Thymus (tissue), 11 donors: ENCODE data around the gene SLC4A5. TPM values are rescaled to one million over a fixed set of nuclear protein-coding genes. Genes with fewer than 3 reads are reported as not detected.

Source experiments
- DNase-seq, 9 donors: peaks; one replicate each; pipeline ENCODE4 v3.0.0-alpha.2; 2013; ENCODE audit warnings: low spot score in 9 of 9, low read depth in 6 of 9, missing footprints in 1 of 9
- H3K27ac ChIP-seq, 2 donors: one replicate each; pipeline ENCODE4 v1.5.1; 2013; ENCODE audit warnings: control low read depth in 1 of 2, low read depth in 1 of 2, low read length in 1 of 2, mild to moderate bottlenecking in 1 of 2, moderate library complexity in 1 of 2
- H3K27me3 ChIP-seq, 2 donors: one replicate each; pipeline ENCODE4 v1.5.1; 2013; ENCODE audit warnings: low read length in 1 of 2; ENCODE audit not compliant: control insufficient read depth in 2 of 2, insufficient read depth in 1 of 2
- H3K36me3 ChIP-seq, 2 donors: one replicate each; pipeline ENCODE4 v1.5.1; 2013; ENCODE audit warnings: low read length in 1 of 2, mild to moderate bottlenecking in 1 of 2, moderate library complexity in 1 of 2; ENCODE audit not compliant: control insufficient read depth in 2 of 2, insufficient read depth in 2 of 2
- H3K4me1 ChIP-seq, 2 donors: one replicate each; pipeline ENCODE4 v1.5.1; 2013; ENCODE audit warnings: low read length in 2 of 2; ENCODE audit not compliant: control insufficient read depth in 2 of 2, insufficient read depth in 2 of 2
- H3K4me3 ChIP-seq, 2 donors: one replicate each; pipeline ENCODE4 v1.5.1; 2013; ENCODE audit warnings: low read length in 2 of 2, control low read depth in 1 of 2, mild to moderate bottlenecking in 1 of 2
- H3K9me3 ChIP-seq, 2 donors: one replicate each; pipeline ENCODE4 v1.5.1; 2013; ENCODE audit warnings: low read length in 1 of 2, mild to moderate bottlenecking in 1 of 2; ENCODE audit not compliant: control insufficient read depth in 2 of 2, insufficient read depth in 1 of 2
- WGBS: extraction: QIAGEN DNeasy Blood & Tissue Kit; methylation state at CpG from one replicate; pipeline ENCODE4 v1.1.7; 2013; 5-methylcytosine and 5-hydroxymethylcytosine counted together
- polyA plus RNA-seq: library from polyadenylated mRNA; stranded (reverse); fragments of 200-250 nt; gene quantifications from one replicate; pipeline ENCODE4 v1.2.3, GENCODE V29; 2013
- total RNA-seq: library from RNA; stranded (reverse); fragments of 120-200 nt; gene quantifications from one replicate; pipeline ENCODE4 v1.2.4, GENCODE V29; 2013
- donor health status: healthy.

Gene SLC4A5
- total and polyA plus RNA-seq, 2 donors, result 0.85 to 2.5 TPM

DNA sequence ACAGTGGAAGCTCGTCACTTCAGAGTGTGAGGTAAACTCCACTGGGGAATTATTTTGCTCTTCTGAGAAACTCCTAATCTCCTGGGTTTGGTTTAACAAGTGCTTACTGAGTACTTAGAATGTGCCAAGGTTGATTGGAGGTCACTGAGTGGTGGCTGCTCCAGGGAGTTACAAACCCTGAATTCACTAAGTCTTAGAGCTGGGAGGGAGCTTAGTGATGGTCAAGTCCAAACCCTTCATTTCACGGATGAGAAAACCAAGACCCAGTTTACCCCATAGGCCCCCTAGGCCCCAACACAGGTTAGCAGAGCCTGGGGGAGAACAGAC is 52.0 kb downstream of the SLC4A5 start:
- Histone ChIP-seq H3K27ac (peak overlapping the region in 1 of 2 donors; percentile 78), H3K9me3 (no peaks in the 10 kb centered on the region), H3K27me3 (no peaks in the 10 kb centered on the region), H3K36me3 (no peaks in the 10 kb centered on the region), H3K4me3 (no peak overlapping the region), H3K4me1 (peaks cover 7 to 12% of the 10 kb centered on the region in 2 donors)
- 49% methylated on average over 2 of the region's 2 CpGs for WGBS
- DNase-seq, result no peak

DNA sequence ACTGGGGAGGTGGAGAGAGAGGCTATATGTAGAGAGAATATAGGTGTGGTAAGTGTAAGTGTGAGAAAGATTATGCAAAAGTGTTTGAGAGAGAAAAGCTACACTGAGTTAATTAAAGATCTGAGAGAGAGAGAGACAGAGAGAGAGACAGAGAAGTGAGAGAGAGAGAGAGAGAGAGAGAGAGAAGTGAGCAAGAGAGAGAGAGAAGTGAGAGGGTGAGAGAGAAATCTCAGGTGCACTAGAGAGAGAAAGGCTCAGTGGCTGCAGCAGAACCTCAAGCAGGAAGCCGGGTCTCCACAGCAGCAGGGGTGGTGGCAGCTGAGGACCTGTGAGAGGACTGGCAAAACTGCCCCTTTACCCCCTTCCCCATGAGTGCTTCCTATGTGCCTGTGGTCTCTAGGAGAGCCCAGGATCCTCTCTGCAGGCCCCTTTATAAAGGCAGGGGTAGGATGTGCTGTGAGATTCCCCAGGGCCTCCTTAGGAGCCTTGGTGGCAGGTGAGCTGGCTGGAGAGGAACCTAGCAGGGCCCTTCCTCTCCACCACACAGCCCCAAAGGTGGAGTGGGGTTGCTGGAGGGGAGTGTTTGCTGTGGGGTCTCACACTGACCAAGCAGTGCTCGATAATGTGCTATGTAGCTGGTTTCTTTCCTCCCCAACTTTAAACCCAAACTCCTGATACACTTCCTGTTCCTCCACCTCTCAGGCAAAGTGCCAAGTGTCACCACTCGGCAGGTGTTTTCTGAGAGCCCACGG is 52.6 kb downstream of the SLC4A5 start:
- peak overlapping the region in 1 of 2 donors; percentile 78 for H3K27ac ChIP-seq
- DNase-seq, result peak in 7 of 9 donors; percentile 5 to 51 (median 13)
- H3K36me3 ChIP-seq, result no peaks in the 10 kb centered on the region

GRCh38 chr2:74290066-74290465 is 53.1 kb downstream of the SLC4A5 start:
- DNase-seq, result no peak
- 85% methylated on average over 3 of the region's 3 CpGs for WGBS
- Histone ChIP-seq H3K27ac (no peak overlapping the region), H3K36me3 (no peaks in the 10 kb centered on the region), H3K4me3 (no peak overlapping the region), H3K9me3 (no peaks in the 10 kb centered on the region), H3K4me1 (peaks cover 7 to 12% of the 10 kb centered on the region in 2 donors), H3K27me3 (no peaks in the 10 kb centered on the region)

More for the DNA sequence above, 52.6 kb downstream of the SLC4A5 start:
- no peaks in the 10 kb centered on the region for H3K27me3 ChIP-seq
- 4% methylated on average over 4 of the region's 4 CpGs for WGBS
- peaks cover 7 to 12% of the 10 kb centered on the region in 2 donors for H3K4me1 ChIP-seq
- H3K9me3 ChIP-seq, result no peaks in the 10 kb centered on the region
- no peak overlapping the region for H3K4me3 ChIP-seq

DNA sequence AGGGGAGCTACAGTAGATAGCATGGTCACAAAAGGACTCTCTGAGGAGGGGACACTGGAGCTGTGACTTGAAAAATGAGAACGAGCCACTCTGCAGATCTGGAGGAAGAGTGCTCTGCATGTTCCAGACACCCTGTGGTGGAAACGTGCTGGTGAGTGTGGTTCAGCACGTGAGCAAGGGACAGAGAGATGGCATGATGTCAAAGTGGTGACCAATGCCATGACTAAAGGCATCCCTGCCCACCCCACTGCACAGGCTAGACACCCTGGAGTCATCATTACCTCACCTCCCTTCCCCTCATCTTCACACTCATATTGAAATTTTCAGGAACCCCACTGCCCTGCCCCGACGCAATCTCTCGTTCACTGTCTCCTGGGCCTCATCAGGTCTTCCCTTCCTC is 56.5 kb downstream of the SLC4A5 start:
- no peak overlapping the region for H3K27ac ChIP-seq
- no peaks in the 10 kb centered on the region for H3K9me3 ChIP-seq
- no peaks in the 10 kb centered on the region for H3K27me3 ChIP-seq
- 97% methylated on average over 6 of the region's 6 CpGs for WGBS
- H3K36me3 ChIP-seq, result no peaks in the 10 kb centered on the region
- H3K4me3 ChIP-seq, result no peak overlapping the region
- DNase-seq, result no peak
- H3K4me1 ChIP-seq, result peaks cover 7 to 12% of the 10 kb centered on the region in 2 donors

DNA sequence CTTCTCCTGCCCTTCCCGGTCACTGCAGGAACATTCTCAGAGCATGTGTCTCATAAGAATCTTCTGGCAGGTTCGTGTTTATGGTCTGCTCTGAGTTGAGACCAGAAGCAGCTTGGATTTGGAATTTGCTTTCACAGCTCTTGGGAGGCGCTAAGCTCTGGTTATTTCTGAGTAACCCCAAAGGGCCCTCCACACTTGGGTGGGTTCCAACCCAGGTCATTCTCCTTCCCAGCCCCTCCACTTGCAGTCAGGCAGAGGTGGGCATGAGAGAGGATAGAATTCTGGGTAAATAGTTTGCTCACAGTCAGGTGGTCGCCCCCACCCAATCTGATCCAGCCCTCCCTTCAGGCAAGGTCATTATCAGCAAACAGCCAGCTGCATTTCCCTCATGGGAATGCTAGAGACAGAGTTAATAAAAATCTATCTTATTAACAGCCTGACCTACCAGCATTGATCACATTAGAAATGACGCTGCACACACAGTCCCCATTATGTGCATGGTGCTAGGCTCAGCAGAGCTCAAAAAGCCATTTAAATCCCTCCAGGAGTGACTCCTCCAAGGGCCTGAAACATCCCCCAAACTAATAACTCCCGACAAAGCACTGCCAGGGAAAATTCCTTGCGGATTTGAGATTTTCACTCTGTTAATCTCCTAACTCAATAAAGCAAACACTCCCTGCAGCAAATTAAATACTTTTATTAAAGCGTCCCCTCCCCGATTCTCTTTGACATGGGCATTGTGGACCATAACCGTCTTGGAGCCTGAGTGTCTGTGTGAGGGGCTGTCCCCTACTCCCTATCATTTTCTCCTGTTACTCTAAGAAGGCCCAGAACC is 61.9 kb downstream of the SLC4A5 start:
- Histone ChIP-seq H3K4me3 (no peak overlapping the region), H3K4me1 (no peaks in the 10 kb centered on the region)

GRCh38 chr2:74278694-74279093 is 64.5 kb downstream of the SLC4A5 start:
- 96% methylated on average over 4 of the region's 4 CpGs for WGBS

More for the DNA sequence above, 61.9 kb downstream of the SLC4A5 start:
- peaks cover 0 to 2% of the 10 kb centered on the region in 2 donors for H3K27me3 ChIP-seq
- DNase-seq, result no peak
- H3K36me3 ChIP-seq, result no peaks in the 10 kb centered on the region
- no peaks in the 10 kb centered on the region for H3K9me3 ChIP-seq
- H3K27ac ChIP-seq, result no peak overlapping the region
- WGBS, result 96% methylated on average over 10 of the region's 10 CpGs

GRCh38 chr2:74278176-74278575 is 65.0 kb downstream of the SLC4A5 start:
- 96% methylated on average over 2 of the region's 2 CpGs for WGBS
- H3K4me1 ChIP-seq, result no peaks in the 10 kb centered on the region
- H3K27me3 ChIP-seq, result peaks cover 0 to 2% of the 10 kb centered on the region in 2 donors
- no peak overlapping the region for H3K27ac ChIP-seq
- H3K9me3 ChIP-seq, result no peaks in the 10 kb centered on the region
- no peak for DNase-seq
- no peak overlapping the region for H3K4me3 ChIP-seq
- H3K36me3 ChIP-seq, result no peaks in the 10 kb centered on the region

More at GRCh38 chr2:74278694-74279093, 64.5 kb downstream of the SLC4A5 start:
- Histone ChIP-seq H3K36me3 (no peaks in the 10 kb centered on the region), H3K27me3 (peaks cover 0 to 2% of the 10 kb centered on the region in 2 donors), H3K9me3 (no peaks in the 10 kb centered on the region), H3K4me1 (no peaks in the 10 kb centered on the region), H3K27ac (no peak overlapping the region), H3K4me3 (no peak overlapping the region)
- no peak for DNase-seq

GRCh38 chr2:74275228-74275627 is 68.0 kb downstream of the SLC4A5 start:
- Histone ChIP-seq H3K4me3 (no peak overlapping the region), H3K27me3 (peaks cover 0 to 2% of the 10 kb centered on the region in 2 donors), H3K9me3 (no peaks in the 10 kb centered on the region), H3K36me3 (no peaks in the 10 kb centered on the region), H3K27ac (no peak overlapping the region), H3K4me1 (no peaks in the 10 kb centered on the region)
- DNase-seq, result no peak
- 97% methylated on average over 1 of the region's 1 CpG for WGBS

GRCh38 chr2:74269667-74270066 is 73.5 kb downstream of the SLC4A5 start:
- Histone ChIP-seq H3K36me3 (no peaks in the 10 kb centered on the region), H3K9me3 (no peaks in the 10 kb centered on the region), H3K27me3 (no peaks in the 10 kb centered on the region), H3K27ac (no peak overlapping the region), H3K4me3 (no peak overlapping the region), H3K4me1 (peaks cover 0 to 3% of the 10 kb centered on the region in 2 donors)
- WGBS, result 98% methylated on average over 1 of the region's 1 CpG
- DNase-seq, result no peak
